Fibroblast of skin of right quadriceps (primary cell): Measurements from ENCODE around the gene CHD3.

Experiments used
- DNase-seq: peaks from one replicate; pipeline ENCODE4 v3.0.0-alpha.2; 2013

The CHD3 gene

DNA sequence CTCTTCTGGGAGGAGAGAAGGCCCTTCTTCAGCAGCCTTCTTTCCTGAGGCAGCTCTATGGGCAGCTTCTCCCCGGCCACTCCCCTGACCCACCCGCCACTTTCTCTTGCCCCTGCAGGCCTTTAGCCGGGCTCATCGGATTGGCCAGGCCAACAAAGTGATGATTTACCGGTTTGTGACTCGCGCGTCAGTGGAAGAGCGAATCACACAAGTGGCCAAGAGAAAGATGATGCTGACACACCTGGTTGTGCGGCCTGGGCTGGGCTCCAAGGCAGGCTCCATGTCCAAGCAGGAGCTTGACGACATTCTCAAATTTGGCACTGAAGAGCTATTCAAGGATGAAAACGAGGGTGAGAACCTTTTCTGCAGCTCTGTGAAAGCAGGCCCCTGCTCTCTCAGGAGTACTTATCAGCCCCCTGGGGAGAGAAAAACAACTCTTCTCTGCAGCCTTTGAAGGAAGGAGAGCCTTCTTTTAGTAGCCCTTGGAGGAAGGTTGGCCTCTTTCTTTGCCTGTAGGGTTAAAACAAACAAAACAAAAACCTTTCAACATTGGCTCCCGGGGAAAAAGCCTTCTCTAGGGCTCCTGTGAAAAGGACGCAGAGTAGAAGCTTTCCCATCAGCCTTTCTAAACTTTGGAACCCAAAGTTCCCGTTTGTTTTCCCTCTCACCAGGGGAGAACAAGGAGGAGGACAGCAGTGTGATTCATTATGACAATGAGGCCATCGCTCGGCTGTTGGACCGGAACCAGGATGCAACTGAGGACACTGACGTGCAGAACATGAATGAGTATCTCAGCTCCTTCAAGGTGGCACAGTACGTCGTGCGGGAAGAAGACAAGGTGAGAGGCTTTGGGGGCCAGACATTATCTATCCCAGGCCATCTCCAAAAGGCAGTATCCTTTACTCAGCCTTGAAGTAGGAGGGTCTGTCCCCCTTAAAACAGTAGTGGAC is 14.8 kb downstream of the CHD3 start:
- DNase-seq: no peak

DNA sequence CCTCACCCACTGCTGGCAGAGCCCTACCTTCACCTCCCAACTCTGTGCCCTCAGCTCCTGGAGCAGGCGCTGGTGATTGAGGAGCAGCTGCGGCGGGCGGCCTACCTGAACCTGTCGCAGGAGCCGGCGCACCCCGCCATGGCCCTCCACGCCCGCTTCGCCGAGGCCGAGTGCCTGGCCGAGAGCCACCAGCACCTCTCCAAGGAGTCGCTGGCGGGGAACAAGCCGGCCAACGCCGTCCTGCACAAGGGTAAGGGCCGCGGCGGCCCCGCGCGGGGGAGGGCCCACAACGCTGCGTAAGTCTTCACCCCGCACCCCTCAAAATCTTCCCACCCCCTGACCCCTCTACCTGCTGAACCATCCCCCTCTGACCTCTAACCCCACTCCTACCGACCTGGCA is 20.5 kb downstream of the CHD3 start:
- no peak for DNase-seq

DNA sequence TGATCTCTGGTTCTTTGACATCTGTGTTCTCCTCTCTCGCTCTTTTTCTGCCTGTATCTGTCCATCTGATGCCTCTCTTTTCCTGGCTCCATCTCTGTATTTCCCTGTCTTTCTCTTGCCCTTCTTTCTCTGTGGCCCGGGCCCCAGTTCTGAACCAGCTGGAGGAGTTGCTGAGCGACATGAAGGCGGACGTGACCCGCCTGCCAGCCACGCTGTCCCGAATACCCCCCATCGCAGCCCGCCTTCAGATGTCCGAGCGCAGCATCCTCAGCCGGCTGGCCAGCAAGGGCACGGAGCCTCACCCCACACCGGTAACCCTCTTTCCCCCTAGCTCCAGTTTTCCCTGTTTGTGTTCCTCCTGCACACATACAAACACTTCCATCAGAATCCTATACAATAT is 21.7 kb downstream of the CHD3 start:
- DNase-seq: no peak

- DNase-seq: no peak
These were observed 22.1 kb downstream of the CHD3 start for GRCh38 chr17:7910711-7911110.

DNA sequence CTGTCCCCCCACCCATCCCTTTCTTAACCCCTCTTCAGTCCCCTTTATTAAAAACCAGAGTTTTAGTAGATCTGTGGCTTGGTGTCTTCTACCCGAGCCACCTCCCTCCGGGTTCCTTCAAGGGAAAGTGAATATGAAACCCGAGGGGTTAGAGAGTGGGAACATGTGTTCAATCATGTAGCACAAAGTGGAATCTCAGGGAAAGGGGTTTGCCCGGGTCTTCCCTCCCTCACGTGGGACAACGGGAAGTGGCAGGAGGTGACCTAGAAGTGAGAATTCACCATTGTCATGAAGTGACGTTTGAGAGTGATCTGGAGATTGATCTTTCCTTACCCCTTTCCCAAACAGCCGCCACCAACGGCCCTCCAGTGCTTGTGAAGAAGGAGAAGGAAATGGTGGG is 22.5 kb downstream of the CHD3 start:
- no peak for DNase-seq

- peak; percentile 72 for DNase-seq
These were observed 24.4 kb downstream of the CHD3 start for GRCh38 chr17:7912927-7913524.

- DNase-seq: no peak
These were observed 26.6 kb downstream of the CHD3 start for GRCh38 chr17:7915179-7915610.

GRCh38 chr17:7915611-7916384 is 27.2 kb downstream of the CHD3 start, which contains the start of gene RNF227:
Gene RNF227 (minus strand): TSS chr17:7916289. CDS start chr17:7916195, 94 bp downstream.
- peak; percentile 98 for DNase-seq

- no peak for DNase-seq
These were observed 27.7 kb downstream of the CHD3 start for GRCh38 chr17:7916385-7916682.

GRCh38 chr17:7916808-7917207 is 28.2 kb downstream of the CHD3 start:
- DNase-seq: peak; percentile 31

DNA sequence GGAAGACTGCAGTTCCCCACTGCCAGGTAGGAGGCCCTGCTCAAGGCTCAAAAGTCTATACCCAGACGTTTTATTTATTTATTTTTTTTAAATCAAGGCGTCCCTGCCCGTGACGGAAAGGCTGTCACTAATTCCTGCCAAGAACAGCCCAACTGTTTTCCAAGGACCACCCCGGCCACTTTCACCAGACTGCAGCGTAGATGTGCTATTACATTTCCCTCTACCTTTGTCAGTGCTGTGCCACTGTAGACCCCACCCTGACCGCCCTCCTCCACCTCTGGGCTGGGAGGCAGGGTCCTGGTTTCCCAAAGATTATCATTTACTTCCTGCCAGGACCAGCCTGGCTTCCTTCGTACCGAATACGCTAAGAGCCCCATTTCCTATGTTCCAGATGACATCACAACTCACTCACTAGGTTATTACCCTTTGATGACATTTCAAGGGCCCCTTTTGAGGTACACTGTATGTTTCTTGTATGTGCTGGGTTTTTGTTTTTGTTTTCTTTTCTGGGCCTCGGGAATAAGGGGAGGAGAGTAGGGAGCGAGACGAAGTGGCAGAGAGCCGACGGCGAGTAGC is 33.8 kb downstream of the CHD3 start:
- DNase-seq: no peak

GRCh38 chr17:7922845-7923628 is 34.4 kb downstream of the CHD3 start:
- peak; percentile 85 for DNase-seq

- DNase-seq: no peak
These were observed 39.0 kb downstream of the CHD3 start for GRCh38 chr17:7927596-7927995.

- peak; percentile 71 for DNase-seq
These were observed 40.8 kb downstream of the CHD3 start, which contains the start of gene KCNAB3 for GRCh38 chr17:7929158-7930023. Gene KCNAB3 (minus strand): TSS chr17:7929856. CDS start chr17:7929435, 421 bp downstream.

DNA sequence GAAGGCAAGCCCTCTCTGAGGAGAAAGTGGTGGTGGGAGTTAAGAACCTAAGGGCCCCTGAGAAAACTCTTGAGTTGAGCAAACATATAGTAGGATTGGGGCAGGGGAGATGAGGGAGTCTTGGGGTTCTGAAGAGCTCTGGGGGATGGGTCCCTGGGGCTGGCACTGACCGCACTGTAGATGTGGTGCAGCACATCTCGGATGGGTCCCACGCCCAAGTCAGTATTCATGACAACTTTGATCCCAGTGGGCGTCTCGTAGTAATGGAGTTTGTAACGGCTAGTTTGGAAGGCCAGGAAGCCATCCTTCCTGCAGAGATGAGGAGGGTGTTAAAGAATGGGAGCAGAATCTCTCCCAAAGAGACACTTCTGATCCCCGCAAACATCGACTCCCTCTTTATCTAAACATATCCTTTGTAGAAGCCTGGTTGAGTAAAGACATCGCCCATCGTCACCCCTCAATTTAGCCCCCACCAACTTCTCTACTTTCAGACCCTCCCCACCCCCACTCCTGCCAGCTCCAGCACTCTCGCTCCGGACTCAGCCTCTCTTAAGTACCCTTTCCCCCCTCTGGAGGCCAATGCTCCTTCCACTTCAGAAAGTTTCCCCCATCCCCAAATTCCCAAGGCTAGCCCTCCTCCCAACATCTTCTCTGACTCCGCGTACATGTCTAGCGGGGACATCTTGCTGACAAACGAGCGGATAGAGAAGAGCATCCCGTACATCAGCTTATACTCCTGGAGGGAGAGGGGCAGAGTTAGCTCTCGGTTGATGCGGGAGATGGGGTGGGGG is 42.4 kb downstream of the CHD3 start:
- no peak for DNase-seq

GRCh38 chr17:7931709-7932482 is 43.3 kb downstream of the CHD3 start, which contains the start of the genes CNTROB and TRAPPC1:
Gene CNTROB (plus strand): TSS chr17:7932206. CDS start chr17:7933080, 874 bp downstream.
Gene TRAPPC1 (minus strand): TSS chr17:7931946. CDS start chr17:7931829, 117 bp downstream.
- peak; percentile 99 for DNase-seq

GRCh38 chr17:7932483-7932891 is 43.9 kb downstream of the CHD3 start:
- no peak for DNase-seq

- peak; percentile 59 for DNase-seq
These were observed 44.4 kb downstream of the CHD3 start for GRCh38 chr17:7932949-7933348.

DNA sequence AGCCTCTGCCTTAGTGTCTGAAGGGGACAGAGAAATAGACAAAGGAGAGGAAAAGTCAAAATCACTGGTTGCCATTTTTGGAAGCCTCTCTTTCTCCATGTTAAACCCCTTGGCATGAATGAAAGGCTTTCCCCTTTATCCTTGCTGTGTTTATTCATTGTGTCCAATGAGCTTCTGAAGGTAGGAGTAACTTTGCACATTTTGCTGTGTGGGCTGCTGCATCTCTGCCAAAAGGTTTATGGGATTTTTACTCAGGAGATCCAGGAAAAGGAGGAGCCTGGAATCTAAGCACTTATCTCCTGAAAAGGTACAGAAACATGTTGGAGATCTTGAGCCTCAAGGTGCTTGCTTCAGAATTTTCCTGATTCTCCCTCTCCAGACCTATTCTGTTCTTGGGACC is 47.3 kb downstream of the CHD3 start:
- DNase-seq: no peak
